HepG2 (cell line): Measurements from ENCODE around the gene SLC17A9. TPM values are rescaled to one million over a fixed set of nuclear protein-coding genes. Genes with fewer than 3 reads are reported as not detected.

Source experiments
- AHR ChIP-seq: IDR thresholded peaks from 2 replicates; pipeline ENCODE4 v1.6.1; 2018; ENCODE audit warnings: missing genetic modification reagents, missing compliant biosample characterization
- AKAP8 ChIP-seq: sonication (generic); formaldehyde crosslinking; IDR thresholded peaks from 2 replicates; pipeline ENCODE4 v1.5.1; 2020; ENCODE audit warnings: mild to moderate bottlenecking, missing genetic modification reagents
- FOXA3 ChIP-seq: IDR thresholded peaks from 2 replicates; pipeline ENCODE4 v1.6.1; 2016; ENCODE audit warnings: missing genetic modification reagents, missing compliant biosample characterization
- MATR3 ChIP-seq: sonication (generic); formaldehyde crosslinking; IDR thresholded peaks from 2 replicates; pipeline ENCODE4 v1.4.0; 2020; ENCODE audit warnings: missing genetic modification reagents
- MED1 ChIP-seq: sonication (generic); formaldehyde crosslinking; IDR thresholded peaks from 2 replicates; pipeline ENCODE4 v1.4.0; 2020; ENCODE audit warnings: missing genetic modification reagents
- NAIF1 ChIP-seq: sonication (generic); formaldehyde crosslinking; IDR thresholded peaks from 2 replicates; pipeline ENCODE4 v1.5.0; 2020; ENCODE audit warnings: mild to moderate bottlenecking, missing genetic modification reagents, borderline replicate concordance
- NPAS2 ChIP-seq: sonication (generic); formaldehyde crosslinking; IDR thresholded peaks from 2 replicates; pipeline ENCODE4 v1.8.0; 2022; ENCODE audit warnings: mild to moderate bottlenecking, missing genetic modification reagents, borderline replicate concordance
- RAD51 ChIP-seq: fragments of 450-650 bp; IDR thresholded peaks from 2 replicates; pipeline ENCODE4 v1.6.1; 2016; ENCODE audit warnings: borderline replicate concordance
- SSRP1 ChIP-seq: IDR thresholded peaks from 2 replicates; pipeline ENCODE4 v1.6.1; 2016; ENCODE audit warnings: control low read depth
- TBX3 ChIP-seq: fragments of 450-650 bp; IDR thresholded peaks from 2 replicates; pipeline ENCODE4 v1.6.1; 2017; ENCODE audit warnings: antibody characterized with exemption, mild to moderate bottlenecking, inconsistent platforms, borderline replicate concordance
- ZFP82 ChIP-seq: sonication (generic); formaldehyde crosslinking; IDR thresholded peaks from 2 replicates; pipeline ENCODE4 v1.5.1; 2020; ENCODE audit warnings: mild to moderate bottlenecking, missing genetic modification reagents, borderline replicate concordance
- ZNF530 ChIP-seq: sonication (generic); formaldehyde crosslinking; IDR thresholded peaks from 2 replicates; pipeline ENCODE4 v1.5.0; 2020; ENCODE audit warnings: low read depth, mild to moderate bottlenecking, missing genetic modification reagents
- ZNF660 ChIP-seq: sonication (generic); formaldehyde crosslinking; IDR thresholded peaks from 2 replicates; pipeline ENCODE4 v1.5.1; 2020; ENCODE audit warnings: mild to moderate bottlenecking, low read depth, missing genetic modification reagents, borderline replicate concordance
- polyA plus RNA-seq, 8 experiments: library from polyadenylated mRNA; depleted of rRNA in 3 of 8; stranded (reverse) in 7 of 8; unstranded in 1 of 8; fragments of >200 nt; fragmentation: Illumina TruSeq in 4 of 8; extraction: Trizol in 4 of 8; gene quantifications; 2 replicates each; pipeline versions ENCODE4 v1.2.1 to v1.2.3, GENCODE V29; 2011 to 2016; ENCODE audit warnings: low read depth in 4 of 8, missing spikeins in 1 of 8, mixed read lengths in 1 of 8; ENCODE audit not compliant: insufficient read depth in 1 of 8
- total RNA-seq, 5 experiments: library from RNA; depleted of rRNA; stranded (reverse); fragments of >200 nt; fragmentation: Illumina TruSeq; extraction: Trizol; gene quantifications; 2 replicates each; pipeline ENCODE4 v1.2.3, GENCODE V29; 2016; ENCODE audit warnings: low read depth in 1 of 5
- TF ChIP-seq, protein P1 (sequence below): sonication (generic); IDR thresholded peaks from 2 replicates; pipeline ENCODE4 v1.6.1; 2016; ENCODE audit warnings: low read depth, borderline replicate concordance
- TF ChIP-seq, protein P2 (sequence below): sonication (generic); formaldehyde crosslinking; IDR thresholded peaks from 2 replicates; pipeline ENCODE4 v1.8.0; 2022; ENCODE audit warnings: mild to moderate bottlenecking, missing genetic modification reagents
- TF ChIP-seq, protein P3 (sequence below): sonication (generic); formaldehyde crosslinking; IDR thresholded peaks from 2 replicates; pipeline ENCODE4 v1.5.0; 2020; ENCODE audit warnings: mild to moderate bottlenecking, missing genetic modification reagents, borderline replicate concordance
- TF ChIP-seq, protein P4 (sequence below), 2 experiments: sonication (generic) in 1 of 2; formaldehyde crosslinking in 1 of 2; IDR thresholded peaks; 2 replicates each; pipeline versions ENCODE4 v1.5.1 to v1.6.1; 2011 to 2020; ENCODE audit warnings: borderline replicate concordance in 1 of 2, low read depth in 1 of 2, low read length in 1 of 2, mild to moderate bottlenecking in 1 of 2, missing genetic modification reagents in 1 of 2, moderate library complexity in 1 of 2
- TF ChIP-seq, protein P5 (sequence below): sonication (generic); formaldehyde crosslinking; IDR thresholded peaks from 2 replicates; pipeline ENCODE4 v1.9.0; 2022; ENCODE audit warnings: low read depth, missing genetic modification reagents

Gene SLC17A9
- total and polyA plus RNA-seq, 2 of the 13 experiments (the other 11 are each of a cell fraction or from before 2014, with no cell fraction given) = 110 to 191 TPM

DNA sequence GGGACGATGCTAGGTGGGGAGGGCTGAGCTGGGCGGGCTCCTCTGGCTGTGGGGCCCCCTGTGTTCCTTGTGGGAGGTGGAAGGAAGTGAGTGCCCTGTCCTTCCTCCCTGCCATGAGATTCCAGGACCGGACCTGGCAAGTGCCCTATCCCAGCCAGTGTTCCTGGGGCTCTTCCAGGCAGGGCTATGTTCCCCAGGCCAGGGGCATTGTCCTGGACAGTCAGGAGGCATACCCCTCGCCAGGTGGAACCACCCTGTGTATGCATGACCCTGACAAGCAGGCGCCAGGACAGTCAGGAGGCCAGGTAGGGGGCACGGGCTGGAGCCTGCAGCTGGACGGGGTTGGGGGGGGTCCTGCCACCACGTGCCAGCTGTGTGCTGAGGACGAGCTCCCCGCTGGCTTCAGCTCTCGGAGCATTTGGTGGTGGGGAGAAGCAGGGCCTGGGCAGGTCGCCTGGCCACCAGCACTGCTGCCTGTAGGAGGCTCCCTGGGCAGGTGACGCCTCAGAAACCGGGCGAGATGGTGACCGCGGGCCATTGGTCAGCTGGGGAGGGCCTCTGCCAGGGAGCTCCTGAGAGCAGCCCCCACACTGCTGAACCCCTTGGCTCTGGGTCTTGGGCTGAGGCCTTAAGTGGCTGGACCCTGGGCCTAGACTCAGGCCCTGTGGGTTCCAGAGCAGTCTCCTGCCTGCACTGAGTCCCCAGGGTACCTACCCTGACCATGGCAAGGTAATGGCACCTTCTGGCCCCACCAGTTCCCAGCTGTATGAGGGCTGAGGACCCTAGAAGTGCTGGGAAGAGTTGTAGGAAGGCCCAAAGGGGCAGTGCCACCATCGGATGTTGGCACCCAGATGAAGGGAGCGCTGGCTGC lies 694 bp downstream of the SLC17A9 start (continued):
- TF ChIP-seq, protein P1, sequence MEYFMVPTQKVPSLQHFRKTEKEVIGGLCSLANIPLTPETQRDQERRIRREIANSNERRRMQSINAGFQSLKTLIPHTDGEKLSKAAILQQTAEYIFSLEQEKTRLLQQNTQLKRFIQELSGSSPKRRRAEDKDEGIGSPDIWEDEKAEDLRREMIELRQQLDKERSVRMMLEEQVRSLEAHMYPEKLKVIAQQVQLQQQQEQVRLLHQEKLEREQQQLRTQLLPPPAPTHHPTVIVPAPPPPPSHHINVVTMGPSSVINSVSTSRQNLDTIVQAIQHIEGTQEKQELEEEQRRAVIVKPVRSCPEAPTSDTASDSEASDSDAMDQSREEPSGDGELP = peak; percentile 79; the same call in 1 of the 2 replicates
- TF ChIP-seq FOXA3 (CRISPR knock-in tag) = peak; percentile 36; the same call in 1 of the 2 replicates
- TF ChIP-seq, protein P2, sequence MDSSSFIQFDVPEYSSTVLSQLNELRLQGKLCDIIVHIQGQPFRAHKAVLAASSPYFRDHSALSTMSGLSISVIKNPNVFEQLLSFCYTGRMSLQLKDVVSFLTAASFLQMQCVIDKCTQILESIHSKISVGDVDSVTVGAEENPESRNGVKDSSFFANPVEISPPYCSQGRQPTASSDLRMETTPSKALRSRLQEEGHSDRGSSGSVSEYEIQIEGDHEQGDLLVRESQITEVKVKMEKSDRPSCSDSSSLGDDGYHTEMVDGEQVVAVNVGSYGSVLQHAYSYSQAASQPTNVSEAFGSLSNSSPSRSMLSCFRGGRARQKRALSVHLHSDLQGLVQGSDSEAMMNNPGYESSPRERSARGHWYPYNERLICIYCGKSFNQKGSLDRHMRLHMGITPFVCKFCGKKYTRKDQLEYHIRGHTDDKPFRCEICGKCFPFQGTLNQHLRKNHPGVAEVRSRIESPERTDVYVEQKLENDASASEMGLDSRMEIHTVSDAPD = 0 out of 2 replicates have a peak, but pooled peaks have one; percentile 29
- TF ChIP-seq SSRP1 (CRISPR knock-in tag) = no peak; the same call in 1 of the 2 replicates
- TF ChIP-seq, protein P3, sequence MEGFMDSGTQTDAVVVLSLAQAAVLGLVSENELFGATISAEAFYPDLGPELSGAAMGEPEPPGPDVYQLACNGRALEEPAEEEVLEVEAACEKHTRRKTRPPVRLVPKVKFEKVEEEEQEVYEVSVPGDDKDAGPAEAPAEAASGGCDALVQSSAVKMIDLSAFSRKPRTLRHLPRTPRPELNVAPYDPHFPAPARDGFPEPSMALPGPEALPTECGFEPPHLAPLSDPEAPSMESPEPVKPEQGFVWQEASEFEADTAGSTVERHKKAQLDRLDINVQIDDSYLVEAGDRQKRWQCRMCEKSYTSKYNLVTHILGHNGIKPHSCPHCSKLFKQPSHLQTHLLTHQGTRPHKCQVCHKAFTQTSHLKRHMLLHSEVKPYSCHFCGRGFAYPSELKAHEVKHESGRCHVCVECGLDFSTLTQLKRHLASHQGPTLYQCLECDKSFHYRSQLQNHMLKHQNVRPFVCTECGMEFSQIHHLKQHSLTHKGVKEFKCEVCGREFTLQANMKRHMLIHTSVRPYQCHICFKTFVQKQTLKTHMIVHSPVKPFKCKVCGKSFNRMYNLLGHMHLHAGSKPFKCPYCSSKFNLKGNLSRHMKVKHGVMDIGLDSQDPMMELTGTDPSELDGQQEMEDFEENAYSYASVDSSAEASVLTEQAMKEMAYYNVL (CRISPR knock-in tag) = peak; percentile 90
- TF ChIP-seq ZNF530 (CRISPR knock-in tag) = 0 out of 2 replicates have a peak, but pooled peaks have one; percentile 60
- TF ChIP-seq, protein P4, sequence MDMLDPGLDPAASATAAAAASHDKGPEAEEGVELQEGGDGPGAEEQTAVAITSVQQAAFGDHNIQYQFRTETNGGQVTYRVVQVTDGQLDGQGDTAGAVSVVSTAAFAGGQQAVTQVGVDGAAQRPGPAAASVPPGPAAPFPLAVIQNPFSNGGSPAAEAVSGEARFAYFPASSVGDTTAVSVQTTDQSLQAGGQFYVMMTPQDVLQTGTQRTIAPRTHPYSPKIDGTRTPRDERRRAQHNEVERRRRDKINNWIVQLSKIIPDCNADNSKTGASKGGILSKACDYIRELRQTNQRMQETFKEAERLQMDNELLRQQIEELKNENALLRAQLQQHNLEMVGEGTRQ (IDR thresholded peaks at IDR 0.05; ENCODE audit: low read depth, low read length) = 0 out of 2 replicates have a peak, but pooled peaks have one; percentile 6
- TF ChIP-seq, protein P4 (CRISPR knock-in tag; IDR thresholded peaks at IDR 0.05; ENCODE audit: borderline replicate concordance) = no peak
- TF ChIP-seq ZFP82 (CRISPR knock-in tag) = 0 out of 2 replicates have a peak, but pooled peaks have one; percentile 3
- TF ChIP-seq ZNF660 (CRISPR knock-in tag) = peak; percentile 62
- TF ChIP-seq MATR3 (CRISPR knock-in tag) = no peak
- peak; percentile 10; the same call in 1 of the 2 replicates for TF ChIP-seq MED1 (CRISPR knock-in tag)
- TF ChIP-seq TBX3 = no peak; the same call in 1 of the 2 replicates
- no peak; the same call in 1 of the 2 replicates for TF ChIP-seq AHR (CRISPR knock-in tag)
- TF ChIP-seq NPAS2 (CRISPR knock-in tag) = no peak
- TF ChIP-seq NAIF1 (CRISPR knock-in tag) = no peak
- TF ChIP-seq, protein P5, sequence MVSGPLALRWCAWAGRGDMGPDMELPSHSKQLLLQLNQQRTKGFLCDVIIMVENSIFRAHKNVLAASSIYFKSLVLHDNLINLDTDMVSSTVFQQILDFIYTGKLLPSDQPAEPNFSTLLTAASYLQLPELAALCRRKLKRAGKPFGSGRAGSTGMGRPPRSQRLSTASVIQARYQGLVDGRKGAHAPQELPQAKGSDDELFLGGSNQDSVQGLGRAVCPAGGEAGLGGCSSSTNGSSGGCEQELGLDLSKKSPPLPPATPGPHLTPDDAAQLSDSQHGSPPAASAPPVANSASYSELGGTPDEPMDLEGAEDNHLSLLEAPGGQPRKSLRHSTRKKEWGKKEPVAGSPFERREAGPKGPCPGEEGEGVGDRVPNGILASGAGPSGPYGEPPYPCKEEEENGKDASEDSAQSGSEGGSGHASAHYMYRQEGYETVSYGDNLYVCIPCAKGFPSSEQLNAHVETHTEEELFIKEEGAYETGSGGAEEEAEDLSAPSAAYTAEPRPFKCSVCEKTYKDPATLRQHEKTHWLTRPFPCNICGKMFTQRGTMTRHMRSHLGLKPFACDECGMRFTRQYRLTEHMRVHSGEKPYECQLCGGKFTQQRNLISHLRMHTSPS (CRISPR knock-in tag) = peak; percentile 84; the same call in 1 of the 2 replicates
- TF ChIP-seq AKAP8 = no peak
- TF ChIP-seq RAD51 = no peak
